EL (cell line): ENCODE measurements around the gene CHL1.
A peak's percentile ranks its signal among the peaks of the same experiment; 100 is the strongest.
"Not testable (repeated sequence)": the region's sequence is repeated elsewhere in the genome, so short reads cannot be mapped to it uniquely, and the experiment has no call there.

Experiments
- DNase-seq: peaks from one replicate; pipeline ENCODE4 v3.0.0-alpha.2; 2016

Gene CHL1

GRCh38 chr3:339351-339750, 142.8 kb downstream of the CHL1 start:
- DNase-seq: no peak

GRCh38 chr3:341998-342397, 145.4 kb downstream of the CHL1 start:
- DNase-seq: no peak

GRCh38 chr3:346186-346585, 149.6 kb downstream of the CHL1 start:
- DNase-seq: no peak

GRCh38 chr3:347581-347980, 151.0 kb downstream of the CHL1 start:
- no peak for DNase-seq

- DNase-seq: no peak
Measured at GRCh38 chr3:350871-351371, 154.4 kb downstream of the CHL1 start.

- DNase-seq: no peak
Measured at GRCh38 chr3:352599-352998, 156.0 kb downstream of the CHL1 start.

GRCh38 chr3:353191-353739, 156.7 kb downstream of the CHL1 start:
- no peak for DNase-seq

- peak; percentile 8 for DNase-seq
Measured at GRCh38 chr3:354432-354831, 157.9 kb downstream of the CHL1 start.

GRCh38 chr3:355622-356021, 159.1 kb downstream of the CHL1 start:
- DNase-seq: no peak

GRCh38 chr3:356952-357351, 160.4 kb downstream of the CHL1 start:
- no peak for DNase-seq

- no peak for DNase-seq
Measured at GRCh38 chr3:359672-360071, 163.1 kb downstream of the CHL1 start.

GRCh38 chr3:362681-363338, 166.2 kb downstream of the CHL1 start:
- no peak for DNase-seq

- no peak for DNase-seq
Measured at GRCh38 chr3:364287-364686, 167.7 kb downstream of the CHL1 start.

- no peak for DNase-seq
Measured at GRCh38 chr3:365268-365667, 168.7 kb downstream of the CHL1 start.

- not testable (repeated sequence) for DNase-seq
Measured at GRCh38 chr3:366253-366652, 169.7 kb downstream of the CHL1 start.

GRCh38 chr3:373193-373779, 176.7 kb downstream of the CHL1 start:
- DNase-seq: no peak

- no peak for DNase-seq
Measured at GRCh38 chr3:374459-374858, 177.9 kb downstream of the CHL1 start.

GRCh38 chr3:377158-377561, 180.6 kb downstream of the CHL1 start:
- no peak for DNase-seq

- no peak for DNase-seq
Measured at GRCh38 chr3:380801-381200, 184.2 kb downstream of the CHL1 start.

GRCh38 chr3:385151-385550, 188.6 kb downstream of the CHL1 start:
- DNase-seq: no peak

- no peak for DNase-seq
Measured at GRCh38 chr3:394775-395174, 198.2 kb downstream of the CHL1 start.

- DNase-seq: no peak
Measured at GRCh38 chr3:396293-396692, 199.7 kb downstream of the CHL1 start.

- no peak for DNase-seq
Measured at GRCh38 chr3:399647-400046, 203.1 kb downstream of the CHL1 start.

- no peak for DNase-seq
Measured at GRCh38 chr3:403826-404225, 207.3 kb downstream of the CHL1 start.

- DNase-seq: no peak
Measured at GRCh38 chr3:409011-409410, 212.4 kb downstream of the CHL1 start.
